Measurements from ENCODE around the gene HBD.
"Not testable (repeated sequence)": the region's sequence is repeated elsewhere in the genome, so short reads cannot be mapped to it uniquely, and the experiment has no call there.

The HBD gene

GRCh38 chr11:5234381-5234834 lies at the start of gene HBD:
Gene HBD, minus strand, starts transcription at chr11:5234483. Its CDS starts 50 bp downstream, at chr11:5234433.
- DNase-seq: no peak

GRCh38 chr11:5283882-5284281 lies 49.6 kb upstream of the HBD start:
- no peak for DNase-seq

GRCh38 chr11:5283086-5283485 lies 48.8 kb upstream of the HBD start:
- no peak for DNase-seq

GRCh38 chr11:5282628-5283027 lies 48.3 kb upstream of the HBD start:
- no peak for DNase-seq

GRCh38 chr11:5281596-5281995 lies 47.3 kb upstream of the HBD start:
- DNase-seq: no peak

GRCh38 chr11:5280582-5281102 lies 46.4 kb upstream of the HBD start:
- DNase-seq: peak; percentile 4

- DNase-seq: no peak
Observed at GRCh38 chr11:5279471-5280090, 45.3 kb upstream of the HBD start.

DNA sequence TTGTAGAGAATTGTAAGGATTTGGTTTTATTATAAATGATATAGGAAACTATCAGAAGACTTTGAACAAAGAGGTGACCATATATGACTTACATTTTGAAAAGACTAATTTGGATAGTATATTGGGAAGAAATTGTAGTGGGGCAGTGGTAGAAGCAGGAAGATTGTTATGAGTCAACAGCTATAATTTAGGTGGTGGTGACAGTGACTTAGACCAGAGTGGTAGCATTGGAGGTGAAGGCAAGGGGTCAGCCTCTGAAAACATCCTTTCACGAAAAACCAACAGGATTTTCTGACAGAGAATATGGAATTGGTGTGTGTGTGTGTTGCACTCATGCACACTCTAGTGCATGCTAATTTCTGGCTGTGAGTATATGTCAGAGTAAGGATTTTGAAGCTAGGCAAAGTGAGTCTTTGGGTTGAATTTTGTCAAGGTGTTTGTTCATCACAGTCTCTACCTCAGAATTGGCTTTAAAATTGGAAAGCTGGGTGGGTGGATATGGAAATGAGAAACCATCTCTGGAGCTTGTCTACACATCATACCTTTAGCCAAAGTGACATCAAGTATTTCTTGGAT lies 43.6 kb upstream of the HBD start:
- no peak for DNase-seq

DNA sequence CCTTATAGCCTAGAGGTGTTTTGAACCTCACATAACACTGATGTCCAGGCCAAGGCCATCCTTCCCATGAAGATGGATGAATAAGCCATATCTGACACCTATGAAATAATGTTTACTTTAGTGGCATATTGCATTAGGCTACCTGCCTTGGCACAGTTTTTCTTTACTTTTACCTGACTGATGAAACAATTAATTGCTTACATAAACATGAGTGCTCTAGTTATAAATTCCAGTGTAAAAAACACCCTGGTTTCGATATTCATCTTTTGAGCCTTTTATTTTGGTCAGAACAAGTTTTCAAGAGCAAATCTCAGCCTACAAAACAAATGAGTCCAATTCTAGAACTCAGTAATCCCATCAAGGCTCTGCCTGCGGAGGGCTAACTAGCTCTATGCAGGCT lies 42.4 kb upstream of the HBD start:
- DNase-seq: no peak

DNA sequence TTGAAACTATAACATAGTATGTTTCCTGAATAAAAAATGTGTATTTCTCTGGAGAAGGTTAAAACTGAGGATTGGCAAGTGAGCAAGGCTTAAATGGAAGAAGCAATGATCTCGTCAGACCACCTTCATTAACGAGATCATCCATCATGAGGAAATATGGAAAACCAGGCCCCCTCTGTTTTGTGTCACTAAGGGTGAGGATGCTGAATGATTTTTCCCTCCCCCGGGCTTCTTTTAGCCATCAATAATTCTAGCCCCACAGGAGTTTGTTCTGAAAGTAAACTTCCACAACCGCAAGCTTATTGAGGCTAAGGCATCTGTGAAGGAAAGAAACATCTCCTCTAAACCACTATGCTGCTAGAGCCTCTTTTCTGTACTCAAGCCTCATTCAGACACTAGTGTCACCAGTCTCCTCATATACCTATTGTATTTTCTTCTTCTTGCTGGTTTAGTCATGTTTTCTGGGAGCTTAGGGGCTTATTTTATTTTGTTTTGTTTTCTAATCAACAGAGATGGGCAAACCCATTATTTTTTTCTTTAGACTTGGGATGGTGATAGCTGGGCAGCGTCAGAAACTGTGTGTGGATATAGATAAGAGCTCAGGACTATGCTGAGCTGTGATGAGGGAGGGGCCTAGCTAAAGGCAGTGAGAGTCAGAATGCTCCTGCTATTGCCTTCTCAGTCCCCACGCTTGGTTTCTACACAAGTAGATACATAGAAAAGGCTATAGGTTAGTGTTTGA lies 41.3 kb upstream of the HBD start:
- DNase-seq: no peak

DNA sequence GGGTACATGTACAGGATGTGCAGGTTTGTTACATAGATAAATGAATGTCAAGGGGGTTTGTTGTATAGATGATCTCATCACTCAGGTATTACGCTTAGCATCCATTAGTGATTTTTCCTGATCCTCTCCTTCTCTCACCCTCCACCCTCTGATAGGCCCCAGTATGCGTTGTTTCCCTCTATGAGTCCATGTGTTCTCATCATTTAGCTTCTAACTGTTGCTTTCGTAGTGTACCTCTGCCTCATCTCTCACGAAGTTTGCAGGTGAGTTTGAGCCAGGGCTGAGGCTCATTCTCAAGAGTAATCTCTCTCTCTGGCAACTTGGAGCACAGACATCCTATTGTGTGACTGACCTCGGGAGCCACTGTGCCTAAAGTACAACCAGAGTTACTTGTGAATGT lies 40.1 kb upstream of the HBD start:
- DNase-seq: no peak

- no peak for DNase-seq
Observed at GRCh38 chr11:5272395-5273017, 38.2 kb upstream of the HBD start.

DNA sequence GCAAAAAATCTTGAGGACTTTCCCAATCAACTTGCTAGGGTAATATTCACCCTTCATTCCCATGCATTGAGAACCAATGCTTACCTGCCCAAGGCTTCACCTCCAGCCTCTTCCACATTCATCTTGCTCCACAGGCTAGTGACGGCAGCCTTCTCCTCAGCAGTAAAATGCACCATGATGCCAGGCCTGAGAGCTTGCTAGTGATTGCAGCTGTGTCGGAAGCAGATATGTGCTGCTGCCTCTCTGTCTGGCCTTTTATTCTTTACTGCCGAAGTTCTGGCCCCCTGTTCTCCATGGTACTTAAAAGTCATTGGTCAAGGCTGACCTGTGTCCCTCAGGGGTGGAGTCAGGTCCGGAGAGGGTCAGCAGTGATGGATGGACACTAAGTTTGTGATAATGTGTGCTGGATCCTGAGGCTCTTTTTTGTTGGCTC lies 35.4 kb upstream of the HBD start, which contains the start of gene HBE1:
TSS of gene HBE1 (minus strand) at position 231 of the 433 bp plus-strand sequence. CDS start at position 176, 55 bp downstream.
- DNase-seq: no peak

GRCh38 chr11:5267033-5267563 lies 32.8 kb upstream of the HBD start:
- DNase-seq: no peak

- no peak for DNase-seq
Observed at GRCh38 chr11:5266609-5267008, 32.3 kb upstream of the HBD start.

DNA sequence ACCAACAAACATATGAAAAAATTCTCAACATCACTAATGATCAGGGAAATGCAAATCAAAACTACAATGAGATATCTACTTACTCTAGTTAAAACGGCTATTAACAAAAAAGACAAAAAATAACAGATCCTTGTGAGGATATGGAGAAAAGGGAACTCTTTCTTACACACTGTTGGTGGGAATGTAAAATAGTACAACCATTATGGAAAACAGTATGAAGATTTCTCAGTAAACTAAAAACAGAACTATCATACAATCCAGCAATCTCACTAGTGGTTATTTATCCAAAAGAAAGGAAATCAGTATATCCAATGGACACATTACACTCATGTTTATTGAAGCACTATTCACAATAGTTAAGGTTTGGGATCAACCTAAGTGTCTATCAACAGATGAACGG lies 31.5 kb upstream of the HBD start:
- no peak for DNase-seq

- DNase-seq: no peak
Observed at GRCh38 chr11:5258543-5259262, 24.4 kb upstream of the HBD start.

DNA sequence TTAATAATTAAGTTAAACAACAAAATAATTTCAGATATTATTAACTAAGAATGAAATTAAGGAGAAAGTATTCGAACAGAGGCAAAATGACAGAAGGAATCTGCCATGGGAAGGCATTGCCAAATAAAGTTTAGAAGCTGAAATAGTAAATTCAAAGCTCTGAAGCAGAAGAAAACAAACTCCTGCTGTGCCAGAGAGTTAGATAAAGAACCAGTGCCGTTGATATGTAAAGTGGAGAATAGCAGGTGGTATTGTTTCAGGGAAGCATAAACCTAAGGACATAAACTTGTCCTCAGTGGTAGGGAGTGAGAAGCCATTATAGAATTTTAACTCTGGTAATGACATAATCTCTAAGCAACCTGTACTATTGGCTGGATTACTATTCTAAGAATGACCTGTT lies 23.0 kb upstream of the HBD start:
- no peak for DNase-seq

GRCh38 chr11:5254646-5255413 lies 20.5 kb upstream of the HBD start, which contains the start of gene HBG2:
Gene HBG2, minus strand, starts transcription at chr11:5254781. Its CDS starts 53 bp downstream, at chr11:5254728.
- not testable (repeated sequence) for DNase-seq

DNA sequence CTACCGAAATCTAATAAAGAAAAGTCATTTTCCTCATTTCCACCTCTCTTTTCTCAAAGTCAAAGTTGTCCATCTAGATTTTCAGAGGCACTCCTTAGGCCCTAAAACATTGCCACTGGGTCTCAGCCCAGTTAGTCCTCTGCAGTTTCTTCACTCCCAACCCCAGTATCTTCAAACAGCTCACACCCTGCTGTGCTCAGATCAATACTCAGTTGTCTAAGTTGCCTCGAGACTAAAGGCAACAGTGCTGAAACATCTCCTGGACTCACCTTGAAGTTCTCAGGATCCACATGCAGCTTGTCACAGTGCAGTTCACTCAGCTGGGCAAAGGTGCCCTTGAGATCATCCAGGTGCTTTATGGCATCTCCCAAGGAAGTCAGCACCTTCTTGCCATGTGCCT lies 19.7 kb upstream of the HBD start:
- DNase-seq: not testable (repeated sequence)

DNA sequence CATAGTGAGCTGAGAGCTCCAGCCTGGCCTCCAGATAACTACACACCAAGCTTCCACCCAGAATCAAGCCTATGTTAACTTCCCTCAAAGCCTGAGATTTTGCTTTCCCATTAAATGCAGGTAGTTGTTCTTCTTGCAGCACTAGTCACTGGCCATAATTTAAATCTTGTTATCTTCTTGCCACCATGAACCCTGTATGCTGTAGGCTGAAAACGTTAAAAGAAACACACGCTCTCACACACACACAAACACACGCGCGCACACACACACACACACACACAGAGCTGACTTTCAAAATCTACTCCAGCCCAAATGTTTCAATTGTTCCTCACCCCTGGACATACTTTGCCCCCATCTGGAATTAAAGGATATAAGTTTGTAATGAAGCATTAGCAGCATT lies 19.2 kb upstream of the HBD start:
- not testable (repeated sequence) for DNase-seq

DNA sequence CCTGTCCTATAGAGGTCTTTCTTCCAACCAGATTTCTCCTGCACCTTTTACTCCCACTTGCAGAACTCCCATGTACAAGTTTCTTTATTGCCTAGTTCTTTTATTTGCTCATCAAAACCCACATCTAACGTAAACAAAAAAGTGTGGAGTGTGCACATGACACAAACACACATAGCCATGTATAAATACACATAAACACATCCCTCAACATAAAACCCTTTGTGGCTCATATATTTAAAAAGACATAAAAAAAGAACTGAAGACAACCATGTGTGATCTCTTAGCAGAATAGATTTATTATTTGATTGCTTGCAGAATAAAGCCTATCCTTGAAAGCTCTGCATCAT lies 18.6 kb upstream of the HBD start:
- no peak for DNase-seq

All from stimulated activated CD4-positive, alpha-beta T cell treated with anti-CD3 and anti-CD28 coated beads, Interleukin-4, amount 100 ng/mL, for 24 hours (primary cell).